DND-41 (cell line): ENCODE data around the gene BCAN.

Experiments used
- CTCF ChIP-seq: IDR thresholded peaks from 2 replicates; pipeline ENCODE4 v1.5.1; 2012; ENCODE audit warnings: borderline replicate concordance, low read length, moderate library complexity, mild to moderate bottlenecking; ENCODE audit not compliant: poor library complexity, severe bottlenecking; ENCODE audit errors: extremely low read depth
- EZH2 ChIP-seq: IDR thresholded peaks from 3 replicates; pipeline ENCODE4 v1.6.1; 2012; ENCODE audit warnings: borderline replicate concordance, low read depth, mild to moderate bottlenecking, moderate library complexity, low read length, inconsistent platforms; ENCODE audit not compliant: severe bottlenecking

- TF ChIP-seq EZH2 (no peak), CTCF (no peak)
These were observed 2.2 kb downstream of the BCAN start for GRCh38 chr1:156644146-156644545.
